HG03135 (cell line): Measurements from ENCODE around the gene GDPD1.
"Not testable (repeated sequence)": the region's sequence is repeated elsewhere in the genome, so short reads cannot be mapped to it uniquely, and the experiment has no call there.

Source experiments
- ATAC-seq: cut with Tn5 transposase; IDR thresholded peaks from one replicate; pipeline ENCODE4 v1.9.1; 2021; ENCODE audit warnings: mild to moderate bottlenecking, moderate library complexity; ENCODE audit not compliant: unreplicated experiment

GDPD1 gene

DNA sequence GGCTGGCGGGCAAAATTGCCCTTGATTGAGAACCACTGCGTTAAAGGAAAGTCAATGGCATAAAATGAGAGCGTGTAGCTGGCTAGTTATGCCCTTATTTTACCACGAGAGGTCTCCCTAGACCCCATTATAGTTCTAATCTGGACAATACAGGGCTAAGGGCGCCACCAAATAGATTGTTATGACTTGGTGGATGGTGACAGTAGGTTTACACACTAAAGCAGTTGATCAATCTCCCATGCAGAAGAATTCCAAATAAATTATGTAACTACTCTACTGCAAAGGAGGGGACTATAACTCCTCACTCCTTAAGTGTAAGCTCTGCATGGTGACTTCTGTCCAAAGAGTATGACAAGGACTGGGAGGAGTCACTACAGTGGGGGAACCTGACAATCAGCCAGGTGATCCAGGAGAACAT lies 90.7 kb downstream of the GDPD1 start:
- ATAC-seq, result peak; percentile 62

GRCh38 chr17:59311521-59311920 lies 91.2 kb downstream of the GDPD1 start:
- not testable (repeated sequence) for ATAC-seq

DNA sequence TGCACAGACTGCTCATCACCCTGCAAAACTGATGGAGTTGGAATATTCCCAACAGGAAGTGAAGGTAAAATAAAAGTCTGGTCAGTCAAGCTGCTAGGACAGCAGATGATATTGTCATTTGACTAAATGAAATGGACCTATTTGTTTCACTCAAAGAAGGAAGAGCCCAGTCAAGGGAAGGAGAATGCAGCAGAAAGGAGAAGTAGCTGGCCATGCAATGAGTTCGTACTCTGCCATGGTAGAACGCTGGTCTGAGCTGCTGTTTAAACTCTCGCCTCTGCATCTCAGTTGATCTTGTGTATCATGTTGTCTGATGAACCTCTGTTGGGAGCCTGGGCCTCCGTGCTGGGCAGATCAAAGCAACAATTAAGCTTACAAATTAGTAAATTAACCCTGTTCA lies 95.6 kb downstream of the GDPD1 start:
- ATAC-seq, result no peak
